Limb (tissue), 2 donors: ENCODE results near the gene GPI.

ENCODE experiments used
- DNase-seq, 2 donors: peaks; one replicate each; pipeline ENCODE4 v3.0.0-alpha.2; 2016; ENCODE audit errors: extremely low spot score in 2 of 2

Gene GPI

DNA sequence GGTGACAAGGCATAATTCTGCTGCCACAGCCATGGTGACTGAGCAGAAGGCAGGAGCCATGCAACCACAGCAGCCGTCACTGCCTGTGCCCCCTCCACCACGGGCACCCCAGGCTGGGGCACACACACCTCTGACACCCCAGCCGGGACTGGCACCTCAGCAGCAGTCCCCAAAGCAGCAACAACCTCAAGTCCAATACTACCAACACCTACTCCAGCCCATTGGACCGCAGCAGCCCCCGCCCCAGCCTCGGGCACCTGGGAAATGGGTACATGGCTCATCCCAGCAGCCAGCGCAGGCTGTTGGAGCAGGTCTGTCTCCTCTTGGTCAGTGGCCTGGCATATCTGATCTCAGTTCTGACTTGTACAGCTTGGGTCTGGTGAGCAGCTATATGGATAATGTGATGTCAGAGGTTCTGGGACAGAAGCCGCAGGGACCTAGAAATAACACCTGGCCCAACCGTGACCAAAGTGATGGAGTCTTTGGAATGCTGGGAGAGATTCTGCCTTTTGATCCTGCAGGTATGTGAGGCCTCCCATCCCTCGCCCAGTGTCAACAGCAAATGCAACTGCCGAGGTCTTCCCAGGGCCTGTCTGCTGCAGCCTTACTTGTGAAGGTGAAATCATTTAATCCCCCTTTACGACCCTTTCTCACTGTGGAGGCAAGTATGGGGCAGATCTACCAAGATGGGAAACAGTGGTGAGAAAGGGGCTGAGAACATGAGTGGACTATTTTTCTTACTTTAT lies 22.9 kb upstream of the GPI start:
- DNase-seq: no peak

GRCh38 chr19:34343751-34344150 lies 21.2 kb upstream of the GPI start:
- no peak for DNase-seq

GRCh38 chr19:34345947-34346351 lies 19.0 kb upstream of the GPI start:
- DNase-seq: peak in 1 of 2 donors; percentile 40

DNA sequence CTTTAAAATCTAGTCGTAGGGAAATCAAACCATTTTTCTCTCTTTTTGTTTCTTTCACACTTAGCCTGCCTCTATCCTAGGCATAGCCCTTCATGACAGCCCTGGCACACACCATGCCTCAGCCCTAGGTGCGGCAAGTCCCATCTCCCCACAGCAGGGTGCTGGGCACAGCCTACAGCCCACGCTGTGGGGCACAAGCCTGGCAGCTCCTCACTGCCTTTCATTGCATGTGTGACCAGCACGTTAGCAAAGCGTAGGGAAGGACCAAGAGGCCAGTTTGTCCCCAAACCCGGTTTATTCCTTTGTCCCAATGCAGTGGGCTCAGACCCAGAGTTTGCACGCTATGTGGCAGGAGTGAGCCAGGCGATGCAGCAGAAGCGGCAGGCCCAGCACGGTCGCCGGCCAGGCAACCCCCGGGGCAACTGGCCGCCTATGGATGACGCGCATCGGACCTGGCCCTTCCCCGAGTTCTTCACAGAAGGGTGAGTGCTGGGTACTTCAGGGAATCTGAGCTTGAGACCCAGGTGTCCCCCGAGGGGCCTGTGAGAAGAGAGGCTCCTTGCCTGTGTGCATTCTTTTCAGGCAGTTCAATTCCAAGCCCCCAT lies 17.3 kb upstream of the GPI start:
- DNase-seq: no peak

DNA sequence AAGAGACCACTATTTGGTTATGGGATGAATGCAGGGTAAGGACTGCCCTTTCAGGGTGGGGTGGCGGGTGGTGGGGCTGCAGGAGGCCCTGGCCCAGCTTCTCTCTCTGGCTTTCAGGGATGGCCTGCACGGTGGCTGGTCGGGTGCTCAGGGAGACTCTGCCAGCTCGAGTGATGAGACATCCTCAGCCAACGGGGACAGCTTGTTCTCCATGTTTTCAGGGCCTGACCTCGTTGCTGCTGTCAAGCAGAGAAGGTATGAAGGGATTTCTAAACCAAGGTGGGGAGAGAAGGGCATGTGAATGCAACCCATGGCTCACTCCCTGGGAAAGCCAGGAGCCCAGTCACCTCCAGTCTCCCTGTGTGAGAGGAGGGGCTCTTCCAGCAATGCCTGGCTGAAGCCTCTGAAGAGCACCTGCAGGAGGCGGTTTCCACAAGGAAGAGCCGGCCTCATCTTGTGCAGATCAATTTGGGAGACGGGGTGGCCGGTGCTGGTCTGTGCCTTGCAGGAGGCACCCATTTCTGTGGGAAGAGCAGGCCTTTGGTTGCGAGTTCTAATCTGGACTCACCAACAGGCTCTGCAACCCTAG lies 16.0 kb upstream of the GPI start:
- no peak for DNase-seq

- DNase-seq: no peak
These were observed 14.8 kb upstream of the GPI start for GRCh38 chr19:34350161-34350561.

DNA sequence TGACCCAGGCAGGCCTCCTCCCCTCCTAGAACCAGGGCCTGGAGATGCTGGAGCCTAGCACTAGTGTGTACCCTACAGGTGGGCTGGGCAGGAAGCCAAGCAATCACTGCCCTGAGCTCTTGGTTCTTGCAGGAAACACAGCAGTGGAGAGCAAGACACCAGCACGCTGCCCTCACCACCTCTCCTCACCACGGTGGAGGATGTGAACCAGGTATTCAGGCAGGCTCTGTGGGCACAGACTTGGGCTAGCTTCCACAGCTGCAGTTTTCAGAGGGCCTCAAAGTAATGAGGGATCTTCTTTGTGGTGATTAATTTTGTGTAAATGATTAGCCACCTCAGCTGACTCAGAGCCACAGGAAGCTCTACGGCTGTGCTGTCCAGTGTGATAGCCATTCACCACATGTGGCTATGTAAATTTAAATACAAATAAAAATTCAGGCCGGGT lies 13.6 kb upstream of the GPI start:
- no peak for DNase-seq

- no peak for DNase-seq
These were observed 11.4 kb upstream of the GPI start for GRCh38 chr19:34353546-34353945.

- no peak for DNase-seq
These were observed 9.8 kb upstream of the GPI start for GRCh38 chr19:34355201-34355600.

DNA sequence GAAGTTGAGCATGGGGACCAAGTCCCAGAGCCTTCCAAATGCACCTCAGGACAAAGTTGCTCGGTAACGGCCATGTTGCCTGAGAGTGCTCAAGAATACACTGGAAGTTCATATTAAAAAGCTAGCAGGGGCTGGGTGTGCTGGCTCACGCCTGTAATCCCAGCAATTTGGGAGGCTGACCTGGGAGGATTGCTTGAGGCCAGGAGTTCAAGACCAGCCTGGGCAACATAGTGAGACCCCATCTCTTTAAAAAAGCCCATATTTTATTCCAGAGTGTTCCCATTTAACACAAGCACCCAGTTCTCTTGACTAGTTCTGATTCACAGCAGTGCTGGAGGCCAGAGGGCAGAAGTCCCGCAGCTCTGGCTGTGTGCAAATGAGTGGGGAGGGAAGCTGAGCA lies 8.1 kb upstream of the GPI start:
- no peak for DNase-seq

DNA sequence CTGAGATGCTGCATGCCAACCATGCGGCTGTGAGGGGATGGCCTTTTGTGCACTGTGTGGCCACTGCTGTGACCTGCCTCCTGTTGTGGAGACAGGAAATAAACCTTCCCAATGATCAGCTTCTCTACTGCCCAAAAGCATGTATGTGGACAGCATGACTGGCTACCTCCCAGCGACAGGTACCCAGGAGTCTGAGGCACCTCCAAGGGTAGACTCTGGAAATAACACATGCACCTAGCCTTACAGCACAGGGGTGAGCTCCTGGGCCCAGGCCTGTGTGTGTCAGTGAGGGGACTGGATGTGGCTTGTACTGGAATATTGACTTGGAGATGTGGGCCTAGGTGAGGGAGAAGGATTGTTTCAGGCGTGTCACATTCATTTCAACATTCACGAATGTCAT lies 7.6 kb upstream of the GPI start:
- no peak for DNase-seq

- peak; percentile 92 to 97 for DNase-seq
These were observed 5.6 kb upstream of the GPI start for GRCh38 chr19:34359140-34359953.

DNA sequence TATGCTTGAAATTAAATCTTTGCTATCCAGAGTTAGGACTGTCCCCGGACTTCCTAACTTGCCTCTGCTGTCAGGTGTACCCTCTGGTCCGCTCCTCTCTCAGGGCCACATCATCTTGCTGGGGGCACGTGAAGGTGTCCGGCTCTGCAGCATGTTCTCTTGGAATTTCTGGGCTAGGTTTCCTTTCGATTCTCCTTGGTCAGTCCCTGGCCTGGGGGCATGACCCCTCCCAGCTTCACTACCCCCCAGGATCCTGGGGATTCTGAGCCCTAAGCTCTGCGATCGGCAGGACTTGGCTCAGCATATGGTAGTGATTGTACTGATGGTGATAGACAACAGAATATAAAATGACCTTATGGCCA lies 5.1 kb upstream of the GPI start:
- peak in 1 of 2 donors; percentile 32 for DNase-seq

GRCh38 chr19:34360354-34360909 lies 4.6 kb upstream of the GPI start:
- DNase-seq: no peak

- DNase-seq: no peak
These were observed 2.3 kb upstream of the GPI start for GRCh38 chr19:34362679-34363069.

- no peak for DNase-seq
These were observed 1.9 kb upstream of the GPI start for GRCh38 chr19:34363094-34363493.

DNA sequence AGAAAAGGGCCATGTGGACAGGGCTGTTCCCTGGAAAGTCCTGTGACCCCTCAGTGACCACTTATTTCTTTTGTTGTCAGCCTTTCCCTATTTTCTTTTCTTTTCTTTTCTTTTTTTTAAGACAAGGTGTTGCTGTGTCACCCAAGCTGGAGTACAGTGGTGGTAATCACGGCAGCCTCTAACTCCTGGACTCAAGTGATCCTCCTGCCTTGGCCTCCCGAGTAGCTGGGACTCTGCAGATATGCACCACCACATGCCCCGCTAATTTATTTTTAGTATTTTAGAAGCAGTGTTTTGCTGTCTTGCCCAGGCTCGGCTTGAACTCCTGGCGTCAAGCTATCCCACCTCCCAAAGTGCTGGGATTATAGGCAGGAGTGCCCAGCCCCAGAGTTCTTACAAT lies 1.1 kb upstream of the GPI start:
- DNase-seq: no peak

- DNase-seq: no peak
These were observed 550 bp upstream of the GPI start for GRCh38 chr19:34364462-34364829.

DNA sequence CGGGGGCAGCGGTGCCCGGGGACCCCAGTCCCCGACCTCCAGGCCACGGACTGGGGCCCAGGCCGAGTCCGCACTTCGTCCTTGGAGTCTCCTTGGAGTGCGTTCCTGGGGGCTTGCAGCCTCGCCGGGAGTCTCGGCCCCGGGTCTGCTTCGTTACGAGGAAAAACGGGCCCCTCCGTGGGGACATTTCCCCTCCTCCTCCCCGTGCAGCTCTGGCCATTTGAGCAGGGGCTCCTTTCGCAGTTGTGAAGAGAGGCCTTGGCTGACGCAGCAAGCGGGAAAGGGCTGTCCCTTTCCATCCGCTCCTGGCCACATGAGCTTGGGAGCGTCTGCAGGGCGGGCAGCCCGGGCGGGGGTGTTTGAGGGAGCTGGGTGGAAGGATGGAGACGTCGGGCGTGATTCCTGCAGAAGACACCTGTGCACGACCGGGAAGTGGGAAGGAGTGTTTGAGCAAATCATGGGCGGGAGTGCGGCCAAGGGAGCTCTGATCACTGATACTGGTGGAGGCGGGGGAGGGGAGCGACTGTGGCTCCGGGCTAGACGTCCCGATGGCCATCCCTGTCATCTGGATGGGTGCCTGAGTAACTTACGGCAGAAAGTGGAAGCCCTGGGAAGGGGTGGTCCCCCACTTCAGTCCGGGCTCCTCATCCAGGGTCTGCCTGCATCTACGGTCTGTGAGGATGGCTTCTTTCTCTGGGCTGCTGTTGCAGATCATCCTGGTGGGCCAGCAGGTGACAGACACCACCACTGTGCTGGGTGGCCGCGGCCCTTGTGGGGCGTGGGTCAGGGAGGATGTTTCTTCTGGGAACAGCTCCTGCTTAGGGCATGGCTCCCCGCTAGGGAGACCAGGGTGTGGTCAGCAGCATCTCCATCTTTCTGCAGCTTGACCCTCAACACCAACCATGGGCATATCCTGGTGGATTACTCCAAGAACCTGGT lies 736 bp downstream of the GPI start:
- DNase-seq: peak; percentile 24 to 61

DNA sequence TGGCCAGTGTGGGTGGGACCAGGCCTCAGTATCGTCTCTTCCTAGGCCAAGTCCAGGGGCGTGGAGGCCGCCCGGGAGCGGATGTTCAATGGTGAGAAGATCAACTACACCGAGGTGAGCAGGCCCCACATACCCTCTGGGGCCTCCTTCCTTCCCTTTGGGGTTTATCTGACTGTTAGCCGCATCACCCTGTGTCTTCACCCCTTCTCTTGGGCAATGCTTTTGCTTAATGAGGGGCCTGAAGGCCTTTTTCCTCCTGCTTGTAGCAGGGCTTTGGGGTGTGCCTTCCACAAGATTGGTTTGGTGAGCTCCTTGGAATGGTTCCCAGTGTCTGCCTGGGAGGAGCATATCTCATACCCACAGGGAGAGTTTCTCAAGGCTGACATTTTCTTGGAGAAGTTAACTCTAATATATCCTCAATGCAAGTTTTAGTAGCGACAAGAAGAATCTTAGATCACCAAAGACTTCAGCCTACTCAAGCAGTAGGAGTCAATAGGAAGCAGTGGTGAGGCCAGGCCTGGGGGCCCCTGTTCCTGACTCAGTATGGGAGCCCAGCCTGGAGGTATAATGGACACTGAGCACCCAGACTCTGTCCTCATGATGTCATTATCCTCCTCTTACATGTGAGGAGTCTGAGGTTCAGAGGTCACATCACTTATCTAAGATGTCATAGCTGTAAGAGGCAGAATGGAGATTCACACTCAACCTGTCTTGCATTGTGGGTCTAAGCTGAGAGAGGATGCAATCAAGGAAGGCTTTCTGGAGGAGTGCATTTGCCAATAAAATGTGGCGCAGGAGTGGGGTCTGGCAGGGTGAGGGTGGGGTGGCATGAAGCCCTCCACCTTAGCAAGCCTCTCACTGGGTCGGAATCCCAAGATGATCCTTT lies 2.0 kb downstream of the GPI start:
- DNase-seq: no peak
